ENCODE measurements around the gene SCCPDH. TPM values are rescaled to one million over a fixed set of nuclear protein-coding genes. Genes with fewer than 3 reads are reported as not detected.
"Not testable (repeated sequence)": the region's sequence is repeated elsewhere in the genome, so short reads cannot be mapped to it uniquely, and the experiment has no call there.

SCCPDH gene
- total RNA-seq, 1 donor from 2014 or later, result 50.6 TPM

- H3K36me3 ChIP-seq (ENCODE audit: control insufficient read depth in 3 of 3, insufficient read depth in 3 of 3, low read length in 3 of 3), result no peaks in the 10 kb centered on the region
- H3K9me3 ChIP-seq (ENCODE audit: control insufficient read depth in 3 of 3, low read length in 3 of 3), result no peaks in the 10 kb centered on the region
- H3K9ac ChIP-seq (ENCODE audit: low read depth in 1 of 3, low read length in 3 of 3), result no peak overlapping the region
- H3K27ac ChIP-seq (ENCODE audit: low read depth, low read length), result no peak overlapping the region
- H3K4me1 ChIP-seq (ENCODE audit: control insufficient read depth in 3 of 3, insufficient read depth in 3 of 3, low read length in 3 of 3), result peaks cover 12 to 16% (median 14%) of the 10 kb centered on the region in 3 donors
- no peak overlapping the region for H3K4me3 ChIP-seq (ENCODE audit: low read length in 3 of 3)
- no peaks in the 10 kb centered on the region for H3K27me3 ChIP-seq (ENCODE audit: control insufficient read depth in 3 of 3, insufficient read depth in 3 of 3, low read length in 3 of 3)
Measured at GRCh38 chr1:246687002-246687401, 37.2 kb upstream of the SCCPDH start.

DNA sequence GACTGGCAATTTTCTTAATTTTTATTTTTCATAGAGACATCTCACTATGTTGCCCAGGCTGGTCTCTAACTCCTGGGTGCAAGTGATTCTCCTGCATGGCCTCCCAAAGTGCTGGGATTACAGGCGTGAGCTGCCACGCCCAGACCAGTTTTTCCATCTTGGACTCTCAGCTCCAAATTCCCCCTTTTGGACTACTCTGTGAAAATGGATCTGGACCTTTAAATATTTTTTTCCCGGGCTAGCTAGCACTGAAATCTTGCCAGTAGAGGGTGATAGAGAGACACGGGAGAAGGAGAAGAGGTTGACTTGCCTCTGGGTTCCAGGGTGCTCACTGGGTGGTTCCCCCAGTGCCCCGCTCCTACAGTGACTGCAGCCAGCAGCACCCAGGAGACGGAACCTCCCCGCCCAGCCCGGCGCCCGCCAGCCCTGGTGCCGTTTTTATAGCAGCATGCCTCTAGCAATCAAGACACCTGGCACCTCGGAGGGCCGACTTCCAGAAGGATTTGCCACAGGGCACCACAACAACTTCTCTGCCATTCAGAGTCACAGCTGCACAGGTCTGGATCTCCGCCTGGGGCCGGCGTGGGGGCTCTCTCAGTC lies 34.7 kb upstream of the SCCPDH start:
- Histone ChIP-seq H3K9ac (ENCODE audit: low read depth in 1 of 3, low read length in 3 of 3) (peak overlapping the region; percentile 52 to 76 (median 75)), H3K4me1 (ENCODE audit: control insufficient read depth in 3 of 3, insufficient read depth in 3 of 3, low read length in 3 of 3) (peaks cover 13 to 15% (median 14%) of the 10 kb centered on the region in 3 donors), H3K27me3 (ENCODE audit: control insufficient read depth in 3 of 3, insufficient read depth in 3 of 3, low read length in 3 of 3) (no peaks in the 10 kb centered on the region), H3K9me3 (ENCODE audit: control insufficient read depth in 3 of 3, low read length in 3 of 3) (no peaks in the 10 kb centered on the region), H3K4me3 (ENCODE audit: low read length in 3 of 3) (peak overlapping the region; percentile 23 to 72 (median 54)), H3K27ac (ENCODE audit: low read depth, low read length) (peak overlapping the region; percentile 41), H3K36me3 (ENCODE audit: control insufficient read depth in 3 of 3, insufficient read depth in 3 of 3, low read length in 3 of 3) (no peaks in the 10 kb centered on the region)

DNA sequence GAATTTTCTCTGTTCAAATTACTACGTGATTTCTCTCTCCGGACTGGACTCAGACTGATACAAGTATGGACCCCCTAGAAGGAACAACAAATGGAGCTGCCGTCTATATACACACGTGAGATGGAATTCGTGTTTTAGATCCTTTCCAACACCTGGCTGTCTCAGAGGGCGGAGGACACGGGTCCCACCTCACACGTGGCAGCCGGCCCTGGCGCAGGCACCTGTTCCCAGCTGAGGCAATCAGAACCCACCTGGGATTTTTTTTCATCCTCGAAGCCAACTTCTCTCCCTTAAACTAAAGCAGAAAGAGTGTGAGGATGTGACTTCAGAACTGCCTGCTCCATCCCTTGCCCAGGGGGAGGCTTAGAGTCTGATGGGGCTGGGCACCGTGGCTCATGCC lies 34.1 kb upstream of the SCCPDH start:
- H3K9me3 ChIP-seq (ENCODE audit: control insufficient read depth in 3 of 3, low read length in 3 of 3), result no peaks in the 10 kb centered on the region
- H3K27me3 ChIP-seq (ENCODE audit: control insufficient read depth in 3 of 3, insufficient read depth in 3 of 3, low read length in 3 of 3), result no peaks in the 10 kb centered on the region
- peak overlapping the region; percentile 41 for H3K27ac ChIP-seq (ENCODE audit: low read depth, low read length)
- H3K4me1 ChIP-seq (ENCODE audit: control insufficient read depth in 3 of 3, insufficient read depth in 3 of 3, low read length in 3 of 3), result peaks cover 13 to 15% (median 14%) of the 10 kb centered on the region in 3 donors
- H3K9ac ChIP-seq (ENCODE audit: low read depth in 1 of 3, low read length in 3 of 3), result peak overlapping the region; percentile 25 to 76 (median 52)
- H3K36me3 ChIP-seq (ENCODE audit: control insufficient read depth in 3 of 3, insufficient read depth in 3 of 3, low read length in 3 of 3), result no peaks in the 10 kb centered on the region
- peak overlapping the region; percentile 23 to 72 (median 54) for H3K4me3 ChIP-seq (ENCODE audit: low read length in 3 of 3)

GRCh38 chr1:246691622-246692495 lies 32.4 kb upstream of the SCCPDH start:
- no peaks in the 10 kb centered on the region for H3K9me3 ChIP-seq (ENCODE audit: control insufficient read depth in 3 of 3, low read length in 3 of 3)
- no peaks in the 10 kb centered on the region for H3K36me3 ChIP-seq (ENCODE audit: control insufficient read depth in 3 of 3, insufficient read depth in 3 of 3, low read length in 3 of 3)
- H3K9ac ChIP-seq (ENCODE audit: low read depth in 1 of 3, low read length in 3 of 3), result peak overlapping the region in 2 of 3 donors; percentile 7 to 19
- no peaks in the 10 kb centered on the region for H3K27me3 ChIP-seq (ENCODE audit: control insufficient read depth in 3 of 3, insufficient read depth in 3 of 3, low read length in 3 of 3)
- no peak overlapping the region for H3K4me3 ChIP-seq (ENCODE audit: low read length in 3 of 3)
- peak overlapping the region; percentile 70 for H3K27ac ChIP-seq (ENCODE audit: low read depth, low read length)
- H3K4me1 ChIP-seq (ENCODE audit: control insufficient read depth in 3 of 3, insufficient read depth in 3 of 3, low read length in 3 of 3), result peaks cover 17 to 19% (median 18%) of the 10 kb centered on the region in 3 donors

DNA sequence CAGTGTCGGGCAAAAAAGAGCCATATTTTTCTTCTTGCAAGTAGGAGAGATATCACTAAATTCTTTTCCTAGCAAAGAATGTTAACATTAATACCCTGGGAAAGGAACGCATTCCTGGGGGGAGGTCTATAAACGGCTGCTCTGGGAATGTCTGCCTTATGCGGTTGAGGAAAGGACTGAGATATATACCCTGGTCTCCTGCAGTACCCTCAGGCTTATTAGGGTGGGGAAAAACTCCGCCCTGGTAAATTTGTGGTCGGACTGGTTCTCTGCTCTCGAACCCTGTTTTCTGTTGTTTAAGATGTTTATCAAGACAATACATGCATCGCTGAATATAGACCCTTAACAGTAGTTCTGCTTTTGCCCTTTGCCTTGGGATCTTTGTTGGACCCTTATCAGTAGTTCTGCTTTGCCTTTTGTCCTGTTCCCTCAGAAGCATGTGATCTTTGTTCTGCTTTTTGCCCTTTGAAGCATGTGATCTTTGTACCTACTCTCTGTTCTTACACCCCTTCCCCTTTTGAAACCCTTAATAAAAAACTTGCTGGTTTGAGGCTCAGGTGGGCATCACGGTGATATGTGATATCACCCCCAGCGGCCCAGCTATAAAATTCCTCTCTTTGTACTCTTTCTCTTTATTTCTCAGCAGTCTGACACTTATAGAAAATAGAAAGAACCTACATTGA lies 29.9 kb upstream of the SCCPDH start:
- H3K36me3 ChIP-seq (ENCODE audit: control insufficient read depth in 3 of 3, insufficient read depth in 3 of 3, low read length in 3 of 3); H3K27ac ChIP-seq (ENCODE audit: low read depth, low read length); H3K4me3 ChIP-seq (ENCODE audit: low read length in 3 of 3); H3K9me3 ChIP-seq (ENCODE audit: control insufficient read depth in 3 of 3, low read length in 3 of 3); H3K27me3 ChIP-seq (ENCODE audit: control insufficient read depth in 3 of 3, insufficient read depth in 3 of 3, low read length in 3 of 3); H3K9ac ChIP-seq (ENCODE audit: low read depth in 1 of 3, low read length in 3 of 3): not testable (repeated sequence)
- peaks cover 25 to 34% (median 26%) of the 10 kb centered on the region in 3 donors for H3K4me1 ChIP-seq (ENCODE audit: control insufficient read depth in 3 of 3, insufficient read depth in 3 of 3, low read length in 3 of 3)

- Histone ChIP-seq H3K4me3 (ENCODE audit: low read length in 3 of 3) (no peak overlapping the region), H3K36me3 (ENCODE audit: control insufficient read depth in 3 of 3, insufficient read depth in 3 of 3, low read length in 3 of 3) (no peaks in the 10 kb centered on the region), H3K9ac (ENCODE audit: low read depth in 1 of 3, low read length in 3 of 3) (no peak overlapping the region), H3K4me1 (ENCODE audit: control insufficient read depth in 3 of 3, insufficient read depth in 3 of 3, low read length in 3 of 3) (peaks cover 19 to 32% (median 20%) of the 10 kb centered on the region in 3 donors), H3K27ac (ENCODE audit: low read depth, low read length) (no peak overlapping the region), H3K9me3 (ENCODE audit: control insufficient read depth in 3 of 3, low read length in 3 of 3) (no peaks in the 10 kb centered on the region), H3K27me3 (ENCODE audit: control insufficient read depth in 3 of 3, insufficient read depth in 3 of 3, low read length in 3 of 3) (no peaks in the 10 kb centered on the region)
Measured at GRCh38 chr1:246695136-246695535, 29.1 kb upstream of the SCCPDH start.

DNA sequence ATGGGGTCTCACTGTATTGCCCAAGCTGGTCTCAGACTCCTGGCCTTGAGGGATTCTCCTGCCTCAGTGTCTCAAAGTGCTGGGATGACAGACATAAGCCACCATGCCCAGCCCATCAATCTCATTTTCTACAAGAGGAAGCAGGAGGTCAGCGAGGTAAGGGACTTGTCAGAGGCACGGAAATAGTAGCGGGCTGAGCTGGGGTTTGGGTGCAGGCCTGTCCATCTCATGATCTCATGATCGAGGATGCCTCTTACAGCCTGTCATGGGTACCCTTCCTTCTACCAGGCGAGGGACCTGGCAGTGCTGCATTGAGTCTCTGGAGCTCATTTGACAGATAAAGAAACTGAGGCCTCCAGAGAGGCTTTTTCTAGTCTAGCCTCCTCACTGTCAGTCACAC lies 28.5 kb upstream of the SCCPDH start:
- Histone ChIP-seq H3K27me3 (ENCODE audit: control insufficient read depth in 3 of 3, insufficient read depth in 3 of 3, low read length in 3 of 3) (no peaks in the 10 kb centered on the region), H3K27ac (ENCODE audit: low read depth, low read length) (no peak overlapping the region), H3K4me3 (ENCODE audit: low read length in 3 of 3) (no peak overlapping the region), H3K9ac (ENCODE audit: low read depth in 1 of 3, low read length in 3 of 3) (no peak overlapping the region), H3K9me3 (ENCODE audit: control insufficient read depth in 3 of 3, low read length in 3 of 3) (no peaks in the 10 kb centered on the region), H3K36me3 (ENCODE audit: control insufficient read depth in 3 of 3, insufficient read depth in 3 of 3, low read length in 3 of 3) (no peaks in the 10 kb centered on the region), H3K4me1 (ENCODE audit: control insufficient read depth in 3 of 3, insufficient read depth in 3 of 3, low read length in 3 of 3) (peaks cover 17 to 28% (median 20%) of the 10 kb centered on the region in 3 donors)

DNA sequence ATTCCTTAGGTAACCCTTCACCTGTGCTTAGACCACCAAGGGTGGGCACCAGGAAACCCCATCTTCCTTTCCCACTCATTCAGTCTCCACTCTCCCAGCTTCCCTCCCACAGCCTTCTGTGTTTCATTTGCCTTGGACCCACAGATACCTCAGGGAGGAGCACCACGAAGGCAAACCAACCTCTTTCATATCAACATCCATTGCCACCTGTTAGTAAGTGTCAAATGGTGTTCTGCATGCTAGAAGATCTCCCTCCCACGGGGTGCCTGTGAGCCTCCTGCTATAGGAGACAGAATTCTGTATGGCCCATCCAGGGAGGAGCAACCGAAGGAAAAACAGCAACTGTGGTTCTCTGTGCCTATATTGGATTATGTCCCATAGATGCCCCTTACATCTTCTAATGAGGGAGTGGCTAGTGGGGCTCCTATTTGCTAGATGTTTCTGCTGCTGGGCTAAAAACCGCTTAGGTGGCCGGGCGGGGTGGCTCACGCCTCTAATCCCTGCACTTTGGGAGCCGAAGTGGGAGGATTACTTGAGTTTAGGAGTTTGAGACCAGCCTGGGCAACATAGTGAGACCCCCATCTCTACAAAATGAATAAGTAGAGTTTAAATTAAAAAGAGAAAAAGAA lies 25.6 kb upstream of the SCCPDH start:
- peak overlapping the region; percentile 96 for H3K27ac ChIP-seq (ENCODE audit: low read depth, low read length)
- H3K9ac ChIP-seq (ENCODE audit: low read depth in 1 of 3, low read length in 3 of 3), result peak overlapping the region; percentile 72 to 81 (median 76)
- H3K4me3 ChIP-seq (ENCODE audit: low read length in 3 of 3), result peak overlapping the region; percentile 38 to 70 (median 59)

GRCh38 chr1:246699095-246699735 lies 25.0 kb upstream of the SCCPDH start:
- peak overlapping the region; percentile 47 to 70 (median 59) for H3K4me3 ChIP-seq (ENCODE audit: low read length in 3 of 3)
- H3K9me3 ChIP-seq (ENCODE audit: control insufficient read depth in 3 of 3, low read length in 3 of 3), result no peaks in the 10 kb centered on the region

More for the DNA sequence above, 25.6 kb upstream of the SCCPDH start:
- H3K27me3 ChIP-seq (ENCODE audit: control insufficient read depth in 3 of 3, insufficient read depth in 3 of 3, low read length in 3 of 3), result no peaks in the 10 kb centered on the region
- no peaks in the 10 kb centered on the region for H3K9me3 ChIP-seq (ENCODE audit: control insufficient read depth in 3 of 3, low read length in 3 of 3)
- peaks cover 12 to 20% (median 15%) of the 10 kb centered on the region in 3 donors for H3K4me1 ChIP-seq (ENCODE audit: control insufficient read depth in 3 of 3, insufficient read depth in 3 of 3, low read length in 3 of 3)
- no peaks in the 10 kb centered on the region for H3K36me3 ChIP-seq (ENCODE audit: control insufficient read depth in 3 of 3, insufficient read depth in 3 of 3, low read length in 3 of 3)

More at GRCh38 chr1:246699095-246699735, 25.0 kb upstream of the SCCPDH start:
- H3K36me3 ChIP-seq (ENCODE audit: control insufficient read depth in 3 of 3, insufficient read depth in 3 of 3, low read length in 3 of 3), result no peaks in the 10 kb centered on the region
- H3K27me3 ChIP-seq (ENCODE audit: control insufficient read depth in 3 of 3, insufficient read depth in 3 of 3, low read length in 3 of 3), result no peaks in the 10 kb centered on the region
- peaks cover 12 to 20% (median 15%) of the 10 kb centered on the region in 3 donors for H3K4me1 ChIP-seq (ENCODE audit: control insufficient read depth in 3 of 3, insufficient read depth in 3 of 3, low read length in 3 of 3)
- peak overlapping the region; percentile 96 for H3K27ac ChIP-seq (ENCODE audit: low read depth, low read length)
- H3K9ac ChIP-seq (ENCODE audit: low read depth in 1 of 3, low read length in 3 of 3), result peak overlapping the region; percentile 72 to 81 (median 78)
